ENCODE results near the gene C17orf67.

The C17orf67 gene

DNA sequence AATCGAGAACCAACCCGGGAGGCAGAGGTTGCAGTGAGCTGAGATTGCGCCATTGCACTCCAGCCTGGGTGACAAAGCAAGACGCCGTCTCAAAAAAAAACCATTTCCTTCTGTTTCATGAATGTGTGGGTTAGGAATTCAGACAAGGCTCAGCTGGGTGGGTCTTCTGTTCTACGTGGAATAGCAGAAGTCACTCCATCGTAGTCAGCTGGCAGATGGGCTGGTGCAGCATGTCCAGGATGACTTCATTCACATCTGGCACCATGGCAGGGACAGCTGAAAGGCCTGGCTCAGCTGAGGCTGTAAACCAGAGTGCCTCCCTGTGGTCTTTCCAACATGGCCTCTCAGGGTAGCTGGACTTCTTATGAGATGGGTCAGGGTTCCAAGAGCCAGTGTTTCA lies 89.0 kb downstream of the C17orf67 start:
- no peak overlapping the region for H3K4me3 ChIP-seq (ENCODE audit: low read depth, low read length)

DNA sequence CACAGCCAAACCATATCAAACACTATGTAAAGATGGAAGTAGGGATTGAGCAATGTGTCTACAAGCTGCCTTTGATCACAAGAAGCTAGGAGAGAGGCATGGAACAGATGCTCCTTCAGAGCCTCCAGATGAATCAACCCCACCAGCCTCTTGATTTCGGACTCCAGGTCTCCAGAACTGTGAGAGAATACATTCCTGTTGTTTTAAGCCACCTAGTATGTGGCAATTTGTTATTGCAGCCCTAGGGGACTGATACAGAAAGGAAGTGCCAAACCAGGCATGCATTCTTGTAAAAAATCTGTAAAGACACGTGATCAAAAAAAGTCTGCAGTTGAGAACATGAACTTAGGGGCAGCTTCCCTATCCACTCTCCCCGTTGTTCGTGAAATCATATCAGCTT lies 91.1 kb downstream of the C17orf67 start:
- no peak for DNase-seq (ENCODE audit: low read depth)
- H3K4me3 ChIP-seq (ENCODE audit: low read depth, low read length) = no peak overlapping the region

More for the DNA sequence above, 89.0 kb downstream of the C17orf67 start:
- DNase-seq (ENCODE audit: low read depth) = no peak
